GM12872 (cell line): ENCODE results near the gene MLN.
A peak's percentile ranks its signal among the peaks of the same experiment; 100 is the strongest.

Experiments
- CTCF ChIP-seq: IDR thresholded peaks from 3 replicates; pipeline ENCODE4 v1.5.1; 2011; ENCODE audit warnings: low read depth, mild to moderate bottlenecking, low read length, moderate library complexity; ENCODE audit not compliant: insufficient read depth

MLN gene

GRCh38 chr6:33817489-33817888 is 13.7 kb upstream of the MLN start:
- TF ChIP-seq CTCF = no peak

GRCh38 chr6:33816911-33817310 is 13.1 kb upstream of the MLN start:
- no peak for TF ChIP-seq CTCF

GRCh38 chr6:33815854-33816253 is 12.1 kb upstream of the MLN start:
- TF ChIP-seq CTCF = no peak

- no peak for TF ChIP-seq CTCF
Observed at GRCh38 chr6:33813990-33814985, 10.5 kb upstream of the MLN start.

GRCh38 chr6:33813246-33813904 is 9.6 kb upstream of the MLN start:
- no peak for TF ChIP-seq CTCF

- TF ChIP-seq CTCF = peak; percentile 46; the same call in 2 of the 3 replicates
Observed at GRCh38 chr6:33812669-33813068, 8.9 kb upstream of the MLN start.

GRCh38 chr6:33809594-33809993 is 5.8 kb upstream of the MLN start:
- TF ChIP-seq CTCF = no peak
